ENCODE data around the gene MSMO1. TPM values are rescaled to one million over a fixed set of nuclear protein-coding genes. Genes with fewer than 3 reads are reported as not detected.
A peak's percentile ranks its signal among the peaks of the same experiment; 100 is the strongest.

Gene MSMO1
- total RNA-seq, 2 donors from 2014 or later = 12.3 to 16.7 TPM

DNA sequence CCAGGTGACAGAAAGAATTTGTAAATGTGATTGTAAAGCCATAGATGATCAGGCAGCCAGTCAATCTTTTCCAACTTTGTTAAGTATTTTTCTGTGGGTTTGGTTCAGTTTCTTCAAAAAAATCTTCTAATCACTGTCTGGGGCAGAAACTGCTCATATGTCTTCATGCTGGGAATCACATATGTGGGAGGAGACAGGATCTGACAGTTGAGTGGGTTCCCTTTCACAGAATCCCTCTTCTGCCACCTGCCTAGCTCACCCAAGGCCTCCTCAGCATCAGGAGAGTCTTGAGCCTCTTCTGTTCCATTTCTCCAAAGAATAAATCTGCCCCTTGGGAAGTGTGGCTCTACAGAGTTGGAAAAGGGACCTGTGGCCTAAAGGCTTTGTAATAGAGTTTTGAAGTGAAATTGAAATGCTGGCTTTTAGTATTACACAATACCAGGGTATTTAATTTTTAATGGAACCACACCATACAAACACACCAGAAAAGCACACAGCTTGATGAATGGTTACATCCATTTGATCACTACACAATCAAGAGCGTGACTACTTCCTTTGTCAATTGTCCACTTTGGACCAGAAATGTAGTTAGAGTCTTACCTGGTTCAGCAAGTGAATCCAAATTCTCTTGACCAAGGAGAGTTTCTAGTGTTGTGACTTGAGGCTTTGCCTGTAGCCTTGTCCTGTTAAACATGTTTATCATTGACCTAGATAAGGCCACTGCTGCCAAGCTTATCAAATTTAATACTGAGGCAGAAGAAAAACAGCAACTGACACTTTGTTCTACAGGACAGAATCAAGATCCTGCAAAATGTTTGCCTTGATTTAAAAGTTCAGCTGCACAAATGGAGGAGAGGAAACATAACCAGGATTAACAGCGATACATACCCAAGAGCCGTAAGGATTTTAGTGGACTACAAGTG is 20.4 kb downstream of the MSMO1 start:
- no peaks in the 10 kb centered on the region for H3K9me3 ChIP-seq
- H3K36me3 ChIP-seq = no peaks in the 10 kb centered on the region
- no peak for TF ChIP-seq CTCF (IDR thresholded peaks at IDR 0.05)
- H3K27me3 ChIP-seq (replicated peaks; ENCODE audit: insufficient read depth) = no peaks in the 10 kb centered on the region
- ATAC-seq (ENCODE audit: insufficient number of reproducible peaks, low FRiP score, low read depth) = no peak
- H3K4me1 ChIP-seq (ENCODE audit: control insufficient read depth in 1 of 2, low read depth in 2 of 2) = no peaks in the 10 kb centered on the region
- H3K27ac ChIP-seq = no peak overlapping the region
- DNase-seq (ENCODE audit: low spot score) = no peak
- H3K4me3 ChIP-seq = no peak overlapping the region

DNA sequence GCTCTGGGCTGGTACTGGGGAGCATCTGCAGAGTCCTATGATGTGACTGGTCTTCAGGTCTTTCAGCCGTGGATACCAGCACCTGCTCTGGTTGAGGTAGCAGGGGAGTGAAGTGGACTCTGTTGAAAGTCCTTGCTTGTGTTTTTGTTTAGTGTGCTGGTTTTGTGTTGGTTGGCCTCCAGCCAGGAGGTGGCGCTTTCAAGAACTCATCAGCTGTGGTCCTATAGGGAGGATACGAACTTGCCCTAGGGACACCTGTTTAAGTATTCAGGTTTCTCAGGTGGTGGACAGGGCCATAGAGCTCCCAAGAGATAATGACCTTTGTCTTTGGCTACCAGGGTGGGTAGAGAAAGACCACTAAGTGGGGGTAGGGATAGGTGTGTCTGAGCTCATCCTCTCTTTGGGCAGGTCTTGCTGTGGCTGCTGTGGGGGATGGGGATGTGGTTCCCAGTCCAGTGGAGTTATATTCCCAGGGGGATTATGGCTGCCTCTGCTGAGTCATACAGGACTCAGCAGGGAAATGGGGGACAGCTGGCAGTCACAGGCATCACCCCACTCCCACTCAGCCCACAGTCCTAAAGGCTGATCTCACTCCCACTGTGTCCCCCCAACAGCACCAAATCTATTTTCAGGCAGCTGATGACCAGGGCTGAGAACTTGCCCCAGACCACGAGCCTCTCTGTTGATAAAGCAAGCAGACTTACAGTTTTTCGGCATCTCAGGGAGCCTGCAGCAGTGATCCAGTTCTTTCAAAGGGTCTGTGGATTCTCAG is 24.1 kb downstream of the MSMO1 start:
- peaks cover 0 to 5% of the 10 kb centered on the region in 2 donors for H3K4me1 ChIP-seq (ENCODE audit: control insufficient read depth in 1 of 2, low read depth in 2 of 2)

GRCh38 chr4:165355900-165356300 is 28.4 kb downstream of the MSMO1 start:
- H3K36me3 ChIP-seq = no peaks in the 10 kb centered on the region
- peak; percentile 51 for TF ChIP-seq CTCF (IDR thresholded peaks at IDR 0.05)
- no peak overlapping the region for H3K4me3 ChIP-seq
- no peak for DNase-seq (ENCODE audit: low spot score)
- peaks cover 0 to 5% of the 10 kb centered on the region in 2 donors for H3K4me1 ChIP-seq (ENCODE audit: control insufficient read depth in 1 of 2, low read depth in 2 of 2)
- no peak overlapping the region for H3K27ac ChIP-seq
- no peaks in the 10 kb centered on the region for H3K27me3 ChIP-seq (replicated peaks; ENCODE audit: insufficient read depth)
- H3K9me3 ChIP-seq = no peaks in the 10 kb centered on the region
- no peak for ATAC-seq (ENCODE audit: insufficient number of reproducible peaks, low FRiP score, low read depth)

More for the DNA sequence above, 24.1 kb downstream of the MSMO1 start:
- H3K9me3 ChIP-seq = no peaks in the 10 kb centered on the region
- TF ChIP-seq CTCF (IDR thresholded peaks at IDR 0.05) = no peak
- H3K27me3 ChIP-seq (replicated peaks; ENCODE audit: insufficient read depth) = no peaks in the 10 kb centered on the region
- no peak overlapping the region for H3K27ac ChIP-seq
- no peaks in the 10 kb centered on the region for H3K36me3 ChIP-seq
- H3K4me3 ChIP-seq = no peak overlapping the region
- DNase-seq (ENCODE audit: low spot score) (no peak), ATAC-seq (ENCODE audit: insufficient number of reproducible peaks, low FRiP score, low read depth) (no peak)

GRCh38 chr4:165359506-165359905 is 32.0 kb downstream of the MSMO1 start:
- no peak for TF ChIP-seq CTCF (IDR thresholded peaks at IDR 0.05)
- H3K27ac ChIP-seq = no peak overlapping the region
- H3K4me3 ChIP-seq = no peak overlapping the region
- ATAC-seq (ENCODE audit: insufficient number of reproducible peaks, low FRiP score, low read depth) = no peak
- no peaks in the 10 kb centered on the region for H3K9me3 ChIP-seq
- H3K36me3 ChIP-seq = no peaks in the 10 kb centered on the region
- peaks cover 0 to 5% of the 10 kb centered on the region in 2 donors for H3K4me1 ChIP-seq (ENCODE audit: control insufficient read depth in 1 of 2, low read depth in 2 of 2)
- no peaks in the 10 kb centered on the region for H3K27me3 ChIP-seq (replicated peaks; ENCODE audit: insufficient read depth)
- DNase-seq (ENCODE audit: low spot score) = no peak

- TF ChIP-seq CTCF (IDR thresholded peaks at IDR 0.05) = no peak
- no peak overlapping the region for H3K4me3 ChIP-seq
- no peak for DNase-seq (ENCODE audit: low spot score)
- H3K9me3 ChIP-seq = no peaks in the 10 kb centered on the region
- H3K27me3 ChIP-seq (replicated peaks; ENCODE audit: insufficient read depth) = no peaks in the 10 kb centered on the region
- no peak for ATAC-seq (ENCODE audit: insufficient number of reproducible peaks, low FRiP score, low read depth)
- H3K36me3 ChIP-seq = no peaks in the 10 kb centered on the region
- peaks cover 0 to 5% of the 10 kb centered on the region in 2 donors for H3K4me1 ChIP-seq (ENCODE audit: control insufficient read depth in 1 of 2, low read depth in 2 of 2)
- H3K27ac ChIP-seq = no peak overlapping the region
Measured at GRCh38 chr4:165360041-165360695, 32.7 kb downstream of the MSMO1 start.

All from thoracic aorta (tissue), 2 donors.